Measurements from ENCODE around the gene DPH1. TPM values are rescaled to one million over a fixed set of nuclear protein-coding genes. Genes with fewer than 3 reads are reported as not detected.

The DPH1 gene
- total RNA-seq, 1 donor from 2014 or later = 63.4 TPM

DNA sequence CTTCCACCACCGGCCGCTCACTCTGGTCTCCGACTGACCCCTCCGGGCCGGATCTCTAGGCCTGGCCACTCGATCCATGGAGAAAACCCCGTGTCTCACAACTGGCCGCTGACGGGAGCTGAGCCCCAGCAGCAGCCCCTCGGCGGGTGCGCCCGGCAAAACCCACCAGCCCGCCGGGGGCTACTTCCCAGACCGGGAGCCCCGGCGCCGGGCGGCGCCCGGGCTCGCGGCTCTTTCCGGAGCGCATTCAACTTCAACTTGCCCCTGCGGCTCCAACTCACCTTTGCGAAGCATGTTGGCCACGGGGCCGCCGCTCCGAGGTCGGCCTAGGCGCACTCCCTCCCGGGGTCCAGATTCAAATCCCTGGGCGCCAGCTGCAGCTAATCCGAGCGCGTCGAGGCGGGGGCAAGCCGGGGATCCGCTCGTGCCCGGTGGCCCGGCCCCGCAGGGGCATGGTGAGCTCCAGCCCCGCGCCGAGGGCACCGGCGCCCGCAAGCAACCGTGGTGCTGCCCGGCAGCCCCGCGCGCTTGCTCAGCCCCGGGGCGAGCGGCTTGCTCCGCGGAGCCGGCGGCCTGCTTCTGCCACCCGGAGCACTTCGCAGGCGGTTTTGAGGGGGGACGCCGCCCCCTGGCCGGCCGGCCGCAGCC is 5.3 kb upstream of the DPH1 start:
- DNase-seq = no peak
- ChIA-PET CTCF (interaction anchor here (0.6 kb wide), 1 partner anchor 714 kb away, joined by 3 read pairs; no protein-coding TSS in a partner anchor), POLR2A (interaction anchor here (0.6 to 1.1 kb wide), 2 partner anchors 16 to 26 kb away, joined by 3 read pairs; no protein-coding TSS in a partner anchor)
- no peaks in the 10 kb centered on the region for H3K9me3 Mint-ChIP-seq
- H3K27me3 Mint-ChIP-seq = peaks cover 35% of the 10 kb centered on the region
- peak overlapping the region; percentile 48 for H3K4me3 Mint-ChIP-seq
- no peak overlapping the region for H3K27ac Mint-ChIP-seq
- TF ChIP-seq, protein P1, sequence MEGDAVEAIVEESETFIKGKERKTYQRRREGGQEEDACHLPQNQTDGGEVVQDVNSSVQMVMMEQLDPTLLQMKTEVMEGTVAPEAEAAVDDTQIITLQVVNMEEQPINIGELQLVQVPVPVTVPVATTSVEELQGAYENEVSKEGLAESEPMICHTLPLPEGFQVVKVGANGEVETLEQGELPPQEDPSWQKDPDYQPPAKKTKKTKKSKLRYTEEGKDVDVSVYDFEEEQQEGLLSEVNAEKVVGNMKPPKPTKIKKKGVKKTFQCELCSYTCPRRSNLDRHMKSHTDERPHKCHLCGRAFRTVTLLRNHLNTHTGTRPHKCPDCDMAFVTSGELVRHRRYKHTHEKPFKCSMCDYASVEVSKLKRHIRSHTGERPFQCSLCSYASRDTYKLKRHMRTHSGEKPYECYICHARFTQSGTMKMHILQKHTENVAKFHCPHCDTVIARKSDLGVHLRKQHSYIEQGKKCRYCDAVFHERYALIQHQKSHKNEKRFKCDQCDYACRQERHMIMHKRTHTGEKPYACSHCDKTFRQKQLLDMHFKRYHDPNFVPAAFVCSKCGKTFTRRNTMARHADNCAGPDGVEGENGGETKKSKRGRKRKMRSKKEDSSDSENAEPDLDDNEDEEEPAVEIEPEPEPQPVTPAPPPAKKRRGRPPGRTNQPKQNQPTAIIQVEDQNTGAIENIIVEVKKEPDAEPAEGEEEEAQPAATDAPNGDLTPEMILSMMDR (IDR thresholded peaks at IDR 0.05) = no peak
- intact Hi-C loops (cut with micrococcal nuclease) = loop anchor here (2.0 to 5.0 kb wide), 2 partner anchors 16 to 117 kb away; no protein-coding TSS in a partner anchor
- no peaks in the 10 kb centered on the region for H3K36me3 Mint-ChIP-seq (ENCODE audit: low read depth)
- no peak for ATAC-seq (ENCODE audit: low read depth)
- peaks cover 24% of the 10 kb centered on the region for H3K4me1 Mint-ChIP-seq

DNA sequence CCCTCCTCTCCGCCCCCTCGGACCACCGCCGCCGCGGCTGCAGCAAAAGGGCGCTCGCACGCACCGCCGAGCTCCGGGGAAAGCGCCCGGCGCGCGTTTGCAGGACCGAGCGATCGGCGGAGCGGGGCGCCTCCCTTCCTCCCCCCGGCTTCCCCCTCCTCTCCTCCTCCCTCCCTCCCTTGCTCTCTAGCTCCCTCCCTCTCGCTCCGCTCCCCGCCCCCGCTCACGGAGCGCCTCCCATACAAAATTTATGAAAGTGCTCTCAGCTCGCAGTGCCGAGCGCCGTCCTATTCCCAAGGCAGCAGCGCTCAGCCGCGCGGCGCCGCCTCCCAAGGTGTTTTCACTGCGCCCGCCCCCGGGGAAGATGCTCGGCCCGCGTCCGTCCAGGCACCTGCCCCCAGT is 4.7 kb upstream of the DPH1 start, which contains the start of gene RTN4RL1:
RTN4RL1 (minus strand) TSS at position 115 of the 402 bp plus-strand sequence. CDS start 469 bp downstream, outside the sequence.
- ATAC-seq (ENCODE audit: low read depth) (peak; percentile 19), DNase-seq (peak; percentile 49)
- Mint-ChIP-seq H3K4me3 (peak within 1 kb of the TSS; percentile 85), H3K9me3 (no peaks in the 10 kb centered on the region), H3K4me1 (peaks cover 27% of the 10 kb centered on the region), H3K36me3 (ENCODE audit: low read depth) (peaks cover under 1% of the 10 kb centered on the region), H3K27me3 (peaks cover 35% of the 10 kb centered on the region), H3K27ac (peak within 1 kb of the TSS; percentile 30)
- intact Hi-C loops (cut with micrococcal nuclease) = loop anchor here (2.0 to 5.0 kb wide), 2 partner anchors 16 to 118 kb away; no protein-coding TSS in a partner anchor
- CTCF ChIA-PET = interaction anchor here (0.6 kb wide), 1 partner anchor 713 kb away, joined by 3 read pairs; no protein-coding TSS in a partner anchor
- POLR2A ChIA-PET = interaction anchor here (0.6 to 1.1 kb wide), 4 partner anchors 16 to 827 kb away, joined by 3 to 8 read pairs (median 4); no protein-coding TSS in a partner anchor
- TF ChIP-seq, protein P1 (IDR thresholded peaks at IDR 0.05) = no peak

DNA sequence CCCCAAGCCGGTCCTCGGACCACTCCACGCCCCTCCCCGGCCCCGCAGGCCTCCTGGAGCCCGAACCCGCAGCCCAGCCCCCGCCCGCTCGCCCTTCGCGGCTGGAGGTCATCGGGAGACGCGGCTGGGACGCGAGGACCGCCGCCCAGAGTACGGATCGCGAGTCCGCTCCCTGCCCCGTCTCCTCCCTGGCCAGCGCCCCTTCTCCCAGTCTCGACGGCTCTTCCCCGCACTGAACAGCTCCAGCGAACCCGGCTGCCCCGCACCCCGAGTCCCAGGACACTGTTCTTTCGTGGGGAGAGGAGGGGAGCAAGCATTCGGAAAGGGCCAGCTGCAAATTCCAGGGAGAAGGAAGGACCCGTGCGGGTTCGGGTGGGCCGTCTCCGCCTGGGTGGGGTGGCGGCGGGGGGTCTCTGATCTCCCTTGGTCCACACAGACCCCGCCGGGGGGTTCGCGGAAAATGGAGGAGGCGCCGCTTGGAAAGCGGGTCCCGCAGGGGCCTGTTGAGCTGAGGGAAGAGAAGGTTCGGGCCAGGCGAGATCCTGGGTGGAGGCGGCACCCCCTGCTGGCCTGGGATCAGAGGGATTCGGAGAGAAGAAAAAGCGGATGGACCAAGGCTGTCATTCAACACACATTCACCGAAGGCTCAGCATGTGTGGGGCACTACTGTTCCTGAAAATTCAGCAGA is 4.2 kb upstream of the DPH1 start:
- intact Hi-C loops (cut with micrococcal nuclease) = loop anchor here (2.0 to 5.0 kb wide), 2 partner anchors 15 to 118 kb away; no protein-coding TSS in a partner anchor
- Mint-ChIP-seq H3K4me1 (peaks cover 30% of the 10 kb centered on the region), H3K36me3 (ENCODE audit: low read depth) (peaks cover 6% of the 10 kb centered on the region), H3K27me3 (peaks cover 35% of the 10 kb centered on the region), H3K27ac (peak overlapping the region; percentile 30), H3K9me3 (no peaks in the 10 kb centered on the region), H3K4me3 (peak overlapping the region; percentile 85)
- no peak for ATAC-seq (ENCODE audit: low read depth)
- CTCF ChIA-PET = interaction anchor here (0.6 kb wide), 1 partner anchor 713 kb away, joined by 3 read pairs; no protein-coding TSS in a partner anchor
- POLR2A ChIA-PET = interaction anchor here (0.6 to 1.1 kb wide), 3 partner anchors 15 to 828 kb away, joined by 3 to 8 read pairs (median 4); no protein-coding TSS in a partner anchor
- DNase-seq = no peak
- TF ChIP-seq, protein P1 (IDR thresholded peaks at IDR 0.05) = no peak

DNA sequence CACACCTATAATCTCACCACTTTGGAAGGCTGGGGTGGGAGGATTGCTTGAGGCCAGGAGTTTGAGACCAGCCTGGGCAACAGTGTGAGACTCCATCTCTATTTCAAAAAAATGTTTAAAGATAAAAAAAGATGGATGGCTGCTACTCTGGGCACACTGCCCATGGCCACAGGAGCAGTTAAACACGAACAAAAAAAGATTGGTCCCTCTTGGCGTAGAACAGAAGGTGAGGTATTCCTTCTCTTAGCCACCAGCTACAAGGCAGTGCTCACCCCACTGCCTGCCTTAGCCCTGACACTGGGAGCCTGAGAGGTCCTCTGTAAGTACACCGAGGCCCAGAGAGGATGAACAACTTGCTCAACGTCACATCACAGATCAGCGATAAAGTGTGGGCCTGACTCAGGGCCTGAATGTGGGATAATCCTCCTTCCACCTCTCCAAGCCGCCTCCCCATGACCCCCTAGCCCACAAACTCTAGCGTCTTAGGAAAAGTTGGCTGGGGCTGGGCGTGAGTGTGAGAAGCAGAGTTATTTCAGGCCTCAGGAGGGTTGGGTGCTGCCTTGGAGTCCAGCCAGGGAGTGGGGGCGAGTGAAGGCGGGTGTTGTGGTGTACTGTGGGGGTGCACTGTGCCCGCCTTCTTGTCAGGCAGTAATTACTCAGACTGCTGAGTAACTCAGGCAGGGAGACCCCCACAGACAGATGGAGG is 2.3 kb upstream of the DPH1 start:
- Mint-ChIP-seq H3K27me3 (peaks cover 31% of the 10 kb centered on the region), H3K4me1 (peaks cover 40% of the 10 kb centered on the region), H3K36me3 (ENCODE audit: low read depth) (peaks cover 11% of the 10 kb centered on the region), H3K9me3 (no peaks in the 10 kb centered on the region), H3K27ac (no peak overlapping the region), H3K4me3 (no peak overlapping the region)
- ChIA-PET POLR2A (interaction anchor here (0.5 kb wide), 1 partner anchor 640 kb away, joined by 6 read pairs; no protein-coding TSS in a partner anchor), CTCF (no interaction called here)
- TF ChIP-seq, protein P1 (IDR thresholded peaks at IDR 0.05) = no peak
- intact Hi-C loops (cut with micrococcal nuclease) = loop anchor here (5.0 kb wide), 1 partner anchor 120 kb away; no protein-coding TSS in a partner anchor
- no peak for ATAC-seq (ENCODE audit: low read depth)
- DNase-seq = no peak
